Ovary (tissue), 9 donors: ENCODE results near the gene SLC13A5. TPM values are rescaled to one million over a fixed set of nuclear protein-coding genes. Genes with fewer than 3 reads are reported as not detected.
"Not testable (repeated sequence)": the region's sequence is repeated elsewhere in the genome, so short reads cannot be mapped to it uniquely, and the experiment has no call there.

Source experiments
- DNase-seq, 5 donors: peaks; one replicate each; pipeline ENCODE4 v3.0.0-alpha.2; 2019 to 2020
- H3K27ac ChIP-seq, 2 donors: fragments of 200-600 bp; one replicate each; pipeline versions ENCODE4 v1.5.1 to v1.8.0; 2019 to 2022
- H3K27me3 ChIP-seq: fragments of 200-600 bp; one replicate; pipeline ENCODE4 v1.8.0; 2022
- H3K36me3 ChIP-seq: fragments of 200-600 bp; sonication (generic); one replicate; pipeline ENCODE4 v1.5.1; 2019
- H3K4me1 ChIP-seq: one replicate; pipeline ENCODE4 v1.8.1; 2013; ENCODE audit warnings: mild to moderate bottlenecking, moderate library complexity; ENCODE audit not compliant: insufficient read depth
- H3K4me3 ChIP-seq: fragments of 200-600 bp; sonication (generic); one replicate; pipeline ENCODE4 v1.5.1; 2017
- H3K9me3 ChIP-seq, 2 donors: fragments of 200-600 bp in 1 of 2; sonication (generic) in 1 of 2; one replicate each; pipeline versions ENCODE4 v1.5.1 to v1.8.1; 2013 to 2019; ENCODE audit warnings: mild to moderate bottlenecking in 1 of 2, moderate library complexity in 1 of 2
- EP300 ChIP-seq: sonication (generic); formaldehyde crosslinking; IDR thresholded peaks from one replicate; pipeline ENCODE4 v1.6.1; 2017; ENCODE audit warnings: antibody characterized with exemption
- POLR2A ChIP-seq: fragments of 450-650 bp; IDR thresholded peaks from one replicate; pipeline ENCODE4 v1.6.1; 2017; ENCODE audit warnings: antibody characterized with exemption, mild to moderate bottlenecking, moderate library complexity
- WGBS, 3 donors: extraction: QIAGEN DNeasy Blood & Tissue Kit in 1 of 3; methylation state at CpG; one replicate each; pipeline versions ENCODE4 v1.1.5 to v1.1.7; 2013 to 2017; 5-methylcytosine and 5-hydroxymethylcytosine counted together
- intact Hi-C, 4 donors: fragments of 100-400 bp; cut with DNase I; formaldehyde crosslinking; loops; one replicate each; pipeline versions ENCODE4 v1.11.0 to v1.15.1; 2022 to 2023
- polyA plus RNA-seq, 2 donors: library from polyadenylated mRNA; stranded (reverse); fragments of 200-250 nt in 1 of 2; fragments of 350-450 nt in 1 of 2; fragmentation: Illumina TruSeq in 1 of 2; extraction: RNeasy Lipid Tissue Mini Kit (QIAGEN cat#74804) in 1 of 2; gene quantifications; one replicate each; pipeline ENCODE4 v1.2.3, GENCODE V29; 2013 to 2014
- total RNA-seq, 7 donors: library from RNA; depleted of rRNA in 2 of 7; stranded (reverse); fragments of >200 nt in 2 of 7; fragmentation: NEBNext Ultra II Directional in 3 of 7; extraction: Animal tissue kit (Norgen Biotek cat#: 25700) in 3 of 7; gene quantifications; one replicate each; pipeline versions ENCODE4 v1.1.0 to v1.2.4, GENCODE V29; 2016 to 2023
- TF ChIP-seq, protein P1 (sequence below), 3 donors: fragments of 450-650 bp in 2 of 3; fragments of 200-600 bp in 1 of 3; IDR thresholded peaks; one replicate each; pipeline versions ENCODE4 v1.5.1 to v1.8.0; 2016 to 2022; ENCODE audit warnings: antibody characterized with exemption in 3 of 3, mild to moderate bottlenecking in 1 of 3
- donor health status: DM: no; HTN: no; CAD: no; lungs with moderate emphysema.
- donor health status: DM: no; HTN: no; CAD: no.
- donor health status: Bipolar disorder and iron deficiency.
- donor health status: DM: yes; HTN: yes; CAD: no.
- donor health status: DM: no; HTN: no; CAD: no.
- donor health status: DM: yes; HTN: yes; CAD: no.

Gene SLC13A5
- total and polyA plus RNA-seq, 9 donors, result 0.45 to 2.6 (median 1.4) TPM

DNA sequence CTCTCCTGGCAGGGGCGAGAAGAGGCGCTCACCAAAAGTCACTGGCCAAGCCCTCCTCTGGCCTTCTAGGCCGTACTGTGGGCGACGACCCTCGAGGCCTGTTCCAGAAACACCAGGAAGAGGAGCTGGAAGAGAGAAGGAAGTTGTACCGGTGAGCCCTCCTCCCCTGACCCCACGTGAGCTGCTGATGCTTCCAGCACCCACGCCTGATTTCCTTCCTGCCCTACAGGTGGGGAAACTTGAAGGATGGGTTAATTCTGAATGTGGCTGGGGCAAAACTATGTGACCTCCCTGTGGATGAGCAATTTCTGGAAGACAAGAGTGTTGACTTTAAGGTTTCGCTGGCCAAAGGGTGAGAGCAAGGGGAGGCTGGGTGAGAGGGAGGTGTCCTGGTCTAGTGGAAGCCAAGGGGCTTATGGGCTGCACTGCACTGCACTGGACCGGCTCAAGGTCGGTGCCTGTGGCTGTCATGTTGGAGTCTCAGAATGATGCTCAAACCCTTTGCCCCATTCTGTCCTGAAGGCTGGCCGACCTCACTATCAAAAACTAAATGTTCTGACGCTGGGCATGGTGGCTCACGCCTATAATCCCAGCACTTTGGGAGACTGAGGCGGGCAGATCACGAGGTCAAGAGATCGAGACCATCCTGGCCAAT, 55.4 kb downstream of the SLC13A5 start:
- H3K27ac ChIP-seq, result no peak overlapping the region
- 78 to 84% (median 79%) methylated on average over 17 to 18 of the region's 18 CpGs for WGBS, 3 donors
- TF ChIP-seq, protein P1, sequence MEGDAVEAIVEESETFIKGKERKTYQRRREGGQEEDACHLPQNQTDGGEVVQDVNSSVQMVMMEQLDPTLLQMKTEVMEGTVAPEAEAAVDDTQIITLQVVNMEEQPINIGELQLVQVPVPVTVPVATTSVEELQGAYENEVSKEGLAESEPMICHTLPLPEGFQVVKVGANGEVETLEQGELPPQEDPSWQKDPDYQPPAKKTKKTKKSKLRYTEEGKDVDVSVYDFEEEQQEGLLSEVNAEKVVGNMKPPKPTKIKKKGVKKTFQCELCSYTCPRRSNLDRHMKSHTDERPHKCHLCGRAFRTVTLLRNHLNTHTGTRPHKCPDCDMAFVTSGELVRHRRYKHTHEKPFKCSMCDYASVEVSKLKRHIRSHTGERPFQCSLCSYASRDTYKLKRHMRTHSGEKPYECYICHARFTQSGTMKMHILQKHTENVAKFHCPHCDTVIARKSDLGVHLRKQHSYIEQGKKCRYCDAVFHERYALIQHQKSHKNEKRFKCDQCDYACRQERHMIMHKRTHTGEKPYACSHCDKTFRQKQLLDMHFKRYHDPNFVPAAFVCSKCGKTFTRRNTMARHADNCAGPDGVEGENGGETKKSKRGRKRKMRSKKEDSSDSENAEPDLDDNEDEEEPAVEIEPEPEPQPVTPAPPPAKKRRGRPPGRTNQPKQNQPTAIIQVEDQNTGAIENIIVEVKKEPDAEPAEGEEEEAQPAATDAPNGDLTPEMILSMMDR (IDR thresholded peaks at IDR 0.05), result no peak
- TF ChIP-seq POLR2A (no peak), EP300 (no peak)
- no peaks in the 10 kb centered on the region for H3K27me3 ChIP-seq
- no peak for DNase-seq
- no peaks in the 10 kb centered on the region for H3K36me3 ChIP-seq
- intact Hi-C loops, result no loop called here
- no peaks in the 10 kb centered on the region for H3K9me3 ChIP-seq
- peaks cover 2% of the 10 kb centered on the region for H3K4me1 ChIP-seq
- no peak overlapping the region for H3K4me3 ChIP-seq

- H3K4me1 ChIP-seq, intact Hi-C loops, H3K27ac ChIP-seq, H3K9me3 ChIP-seq, H3K4me3 ChIP-seq, H3K27me3 ChIP-seq, DNase-seq, H3K36me3 ChIP-seq: not testable (repeated sequence)
- 7 to 15% (median 14%) methylated on average over 42 to 55 of the region's 55 CpGs for WGBS, 3 donors
Measured at GRCh38 chr17:6656797-6657632, 56.2 kb downstream of the SLC13A5 start.

DNA sequence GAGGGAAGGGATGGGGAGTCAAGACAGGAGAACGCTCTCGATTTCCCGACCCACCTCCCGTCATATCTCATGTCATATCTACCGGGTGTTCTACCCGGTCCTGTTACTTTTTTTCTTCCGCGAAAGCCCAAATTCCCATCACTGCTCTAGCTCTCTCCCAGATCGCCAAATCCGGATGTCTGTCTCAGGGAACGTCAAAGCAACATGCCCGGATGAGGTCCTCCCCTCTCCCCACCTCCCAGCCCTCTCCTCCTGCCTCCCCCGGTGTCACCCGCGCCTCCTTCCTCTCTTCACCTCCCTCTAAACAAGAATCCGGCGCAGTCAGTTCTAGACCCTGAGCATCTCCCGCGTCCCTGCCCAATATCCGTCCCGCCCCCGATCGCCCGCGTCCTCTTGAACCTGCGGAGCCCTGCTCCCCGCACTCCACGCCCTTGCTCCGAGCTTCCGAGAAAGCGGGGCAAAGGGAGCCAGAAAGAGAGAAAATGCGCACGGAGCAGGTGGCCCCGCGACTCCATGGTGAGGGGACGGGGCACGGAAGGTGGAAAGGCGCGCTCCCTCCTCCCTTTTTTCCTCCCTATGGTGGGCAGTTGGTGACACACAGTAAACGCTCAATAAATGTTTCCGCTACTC, 57.3 kb downstream of the SLC13A5 start:
- H3K27ac ChIP-seq, H3K9me3 ChIP-seq, H3K27me3 ChIP-seq, DNase-seq, H3K36me3 ChIP-seq, intact Hi-C loops, H3K4me3 ChIP-seq, H3K4me1 ChIP-seq: not testable (repeated sequence)
- WGBS, 3 donors, result 1 to 5% (median 4%) methylated on average over 22 to 38 of the region's 41 CpGs

DNA sequence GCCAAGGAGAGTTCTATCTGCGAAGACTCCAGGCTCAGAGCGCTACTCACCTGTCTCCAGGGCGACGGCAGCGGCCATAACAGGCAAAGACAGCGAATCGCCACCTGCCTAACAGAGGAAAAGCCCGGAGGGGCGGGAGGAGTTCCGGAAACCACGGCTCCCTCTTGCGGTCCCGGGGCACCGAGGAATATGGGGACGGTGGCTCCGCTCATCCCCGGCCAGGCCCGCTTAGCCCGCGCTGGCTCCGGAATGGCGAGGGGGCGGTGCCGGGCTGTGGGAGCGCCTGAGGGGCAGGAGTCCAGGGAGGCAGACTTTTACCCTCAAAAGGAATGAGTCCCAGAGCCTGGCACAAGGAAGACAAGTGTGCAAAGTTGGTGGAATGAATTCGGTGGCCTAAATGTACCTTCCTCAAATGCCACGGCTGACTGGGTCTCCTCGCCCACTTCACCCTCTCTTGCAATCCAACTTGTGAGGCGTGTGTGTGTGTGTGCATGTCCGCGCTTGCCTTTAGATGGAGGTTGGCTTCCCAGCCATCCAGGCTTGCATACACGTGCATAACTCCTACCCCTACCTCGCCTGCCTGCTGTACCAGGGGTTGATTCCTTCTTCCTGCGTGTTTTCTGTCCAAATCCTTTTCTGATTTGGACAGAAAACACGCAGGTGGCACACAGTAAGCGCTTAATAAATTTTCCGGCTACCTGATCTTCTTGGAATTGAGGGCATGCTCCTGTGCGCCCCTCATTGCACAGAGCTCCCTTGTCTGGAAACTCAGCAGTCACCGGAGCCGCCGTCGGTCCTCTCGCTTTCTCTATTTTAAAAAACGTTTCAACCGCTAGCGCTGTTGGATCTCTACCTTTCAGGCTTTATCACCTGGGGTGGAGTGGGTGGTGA, 58.1 kb downstream of the SLC13A5 start:
- WGBS, 3 donors, result 11 to 43% (median 32%) methylated on average over 46 of the region's 46 CpGs
- Histone ChIP-seq H3K27ac (no peak overlapping the region), H3K4me3 (no peak overlapping the region), H3K9me3 (no peaks in the 10 kb centered on the region), H3K27me3 (no peaks in the 10 kb centered on the region), H3K4me1 (peaks cover 5% of the 10 kb centered on the region), H3K36me3 (no peaks in the 10 kb centered on the region)
- TF ChIP-seq EP300 (no peak), POLR2A (no peak)
- TF ChIP-seq, protein P1 (IDR thresholded peaks at IDR 0.05), result no peak
- intact Hi-C loops, result no loop called here
- DNase-seq, result peak in 1 of 5 donors; percentile 47

- no peak for TF ChIP-seq POLR2A
- TF ChIP-seq, protein P1 (IDR thresholded peaks at IDR 0.05), result no peak
- no peak for TF ChIP-seq EP300
- Histone ChIP-seq H3K9me3 (no peaks in the 10 kb centered on the region), H3K4me1 (peaks cover 6% of the 10 kb centered on the region), H3K27me3 (no peaks in the 10 kb centered on the region), H3K36me3 (no peaks in the 10 kb centered on the region), H3K27ac (peak overlapping the region in 1 of 2 donors; percentile 60), H3K4me3 (peak overlapping the region; percentile 86)
- WGBS, 3 donors, result 4 to 10% (median 7%) methylated on average over 39 to 47 of the region's 47 CpGs
- peak; percentile 60 to 80 (median 74) for DNase-seq
- intact Hi-C loops, result no loop called here
Measured at GRCh38 chr17:6651919-6652452, 61.2 kb downstream of the SLC13A5 start.
